ENCODE results near the gene ABTB2. TPM values are rescaled to one million over a fixed set of nuclear protein-coding genes. Genes with fewer than 3 reads are reported as not detected.
A peak's percentile ranks its signal among the peaks of the same experiment; 100 is the strongest.

The ABTB2 gene
- total and polyA plus RNA-seq, 9 of the 15 experiments (the other 6 are each of a cell fraction or from before 2014, with no cell fraction given): 0.03 to 0.18 (median 0.12) TPM; not detected in 2

DNA sequence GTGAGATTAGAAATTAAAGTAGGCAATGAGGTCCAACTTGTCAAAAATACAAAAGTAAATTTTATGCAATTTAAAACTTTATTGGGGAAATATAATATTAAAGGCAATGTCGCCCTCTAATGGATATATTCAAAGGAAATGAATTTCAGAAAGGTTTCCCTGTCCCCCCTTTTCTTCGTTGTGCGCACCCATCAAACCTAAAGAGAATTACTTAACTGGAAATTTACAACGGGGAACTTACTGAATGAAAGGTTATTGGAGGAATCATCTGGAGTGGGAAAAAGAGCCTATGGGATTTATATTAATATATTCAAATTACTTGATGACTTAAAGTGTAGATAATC lies 1.7 kb upstream of the ABTB2 start (continued):
- TF ChIP-seq, protein P1, sequence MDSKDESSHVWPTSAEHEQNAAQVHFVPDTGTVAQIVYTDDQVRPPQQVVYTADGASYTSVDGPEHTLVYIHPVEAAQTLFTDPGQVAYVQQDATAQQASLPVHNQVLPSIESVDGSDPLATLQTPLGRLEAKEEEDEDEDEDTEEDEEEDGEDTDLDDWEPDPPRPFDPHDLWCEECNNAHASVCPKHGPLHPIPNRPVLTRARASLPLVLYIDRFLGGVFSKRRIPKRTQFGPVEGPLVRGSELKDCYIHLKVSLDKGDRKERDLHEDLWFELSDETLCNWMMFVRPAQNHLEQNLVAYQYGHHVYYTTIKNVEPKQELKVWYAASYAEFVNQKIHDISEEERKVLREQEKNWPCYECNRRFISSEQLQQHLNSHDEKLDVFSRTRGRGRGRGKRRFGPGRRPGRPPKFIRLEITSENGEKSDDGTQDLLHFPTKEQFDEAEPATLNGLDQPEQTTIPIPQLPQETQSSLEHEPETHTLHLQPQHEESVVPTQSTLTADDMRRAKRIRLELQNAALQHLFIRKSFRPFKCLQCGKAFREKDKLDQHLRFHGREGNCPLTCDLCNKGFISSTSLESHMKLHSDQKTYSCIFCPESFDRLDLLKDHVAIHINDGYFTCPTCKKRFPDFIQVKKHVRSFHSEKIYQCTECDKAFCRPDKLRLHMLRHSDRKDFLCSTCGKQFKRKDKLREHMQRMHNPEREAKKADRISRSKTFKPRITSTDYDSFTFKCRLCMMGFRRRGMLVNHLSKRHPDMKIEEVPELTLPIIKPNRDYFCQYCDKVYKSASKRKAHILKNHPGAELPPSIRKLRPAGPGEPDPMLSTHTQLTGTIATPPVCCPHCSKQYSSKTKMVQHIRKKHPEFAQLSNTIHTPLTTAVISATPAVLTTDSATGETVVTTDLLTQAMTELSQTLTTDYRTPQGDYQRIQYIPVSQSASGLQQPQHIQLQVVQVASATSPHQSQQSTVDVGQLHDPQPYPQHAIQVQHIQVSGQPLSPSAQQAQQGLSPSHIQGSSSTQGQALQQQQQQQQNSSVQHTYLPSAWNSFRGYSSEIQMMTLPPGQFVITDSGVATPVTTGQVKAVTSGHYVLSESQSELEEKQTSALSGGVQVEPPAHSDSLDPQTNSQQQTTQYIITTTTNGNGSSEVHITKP (IDR thresholded peaks at IDR 0.05; ENCODE audit: partially characterized antibody): peak; percentile 30
- TF ChIP-seq DEAF1 (CRISPR knock-in tag; IDR thresholded peaks at IDR 0.05) (peak; percentile 47; the same call in 1 of the 2 replicates), RREB1 (CRISPR knock-in tag; IDR thresholded peaks at IDR 0.05) (no peak)

All from K562 (cell line).